Fibroblast of skin of left biceps (primary cell): Measurements from ENCODE around the gene GALNT9.
"Not testable (repeated sequence)": the region's sequence is repeated elsewhere in the genome, so short reads cannot be mapped to it uniquely, and the experiment has no call there.

ENCODE experiments used
- DNase-seq, 2 experiments: peaks; one replicate each; pipeline ENCODE4 v3.0.0-alpha.2; 2013; ENCODE audit warnings: low read depth in 2 of 2

GALNT9 gene

GRCh38 chr12:132313182-132313581 is 16.2 kb downstream of the GALNT9 start:
- DNase-seq, result no peak

- DNase-seq, result no peak
These were observed 16.9 kb downstream of the GALNT9 start for GRCh38 chr12:132312516-132312915.

GRCh38 chr12:132311201-132311915 is 18.0 kb downstream of the GALNT9 start:
- DNase-seq, result no peak

- no peak for DNase-seq
These were observed 19.0 kb downstream of the GALNT9 start for GRCh38 chr12:132310181-132311040.

- DNase-seq, result no peak
These were observed 19.7 kb downstream of the GALNT9 start for GRCh38 chr12:132309596-132310086.

GRCh38 chr12:132308853-132309595 is 20.4 kb downstream of the GALNT9 start:
- DNase-seq, result no peak

GRCh38 chr12:132307976-132308852 is 21.2 kb downstream of the GALNT9 start:
- DNase-seq, result no peak

GRCh38 chr12:132306885-132307191 is 22.6 kb downstream of the GALNT9 start:
- DNase-seq, result no peak

GRCh38 chr12:132305991-132306884 is 23.2 kb downstream of the GALNT9 start:
- DNase-seq, result no peak

- no peak for DNase-seq
These were observed 23.8 kb downstream of the GALNT9 start for GRCh38 chr12:132305560-132305966.

- DNase-seq, result not testable (repeated sequence)
These were observed 24.5 kb downstream of the GALNT9 start for GRCh38 chr12:132304866-132305265.

- not testable (repeated sequence) for DNase-seq
These were observed 25.5 kb downstream of the GALNT9 start for GRCh38 chr12:132303853-132304373.

- DNase-seq, result no peak
These were observed 26.7 kb downstream of the GALNT9 start for GRCh38 chr12:132302466-132303358.

GRCh38 chr12:132300789-132301722 is 28.3 kb downstream of the GALNT9 start:
- DNase-seq, result no peak

GRCh38 chr12:132296063-132296462 is 33.3 kb downstream of the GALNT9 start:
- DNase-seq, result no peak

- DNase-seq, result not testable (repeated sequence)
These were observed 33.8 kb downstream of the GALNT9 start for GRCh38 chr12:132295561-132295960.

GRCh38 chr12:132295101-132295526 is 34.3 kb downstream of the GALNT9 start:
- DNase-seq, result no peak
